Stimulated activated memory B cell treated with anti-CD40 and anti-IgM and Interleukin-4, amounts not matched to agents 10 μg/mL and 1 μg/mL and 100 μg/mL, for 72 hours (primary cell): ENCODE measurements around the gene CD2.

Experiments used
- ATAC-seq: fragments of 150-1000 bp; cut with Tn5 transposase; 2 replicates; pipeline ENCODE4 v1.10.0; 2021
- H3K27ac Mint-ChIP-seq: one replicate; pipeline ENCODE4 v1.8.0; 2022; ENCODE audit warnings: mild to moderate bottlenecking, mixed read lengths
- H3K27me3 Mint-ChIP-seq: one replicate; pipeline ENCODE4 v1.8.0; 2022; ENCODE audit warnings: mixed read lengths
- H3K36me3 Mint-ChIP-seq: one replicate; pipeline ENCODE4 v1.8.0; 2022; ENCODE audit warnings: mixed read lengths
- H3K4me1 Mint-ChIP-seq: one replicate; pipeline ENCODE4 v1.8.0; 2022; ENCODE audit warnings: mixed read lengths
- H3K4me3 Mint-ChIP-seq: one replicate; pipeline ENCODE4 v1.8.0; 2022; ENCODE audit warnings: mild to moderate bottlenecking, moderate library complexity, mixed read lengths
- H3K9me3 Mint-ChIP-seq: one replicate; pipeline ENCODE4 v1.8.0; 2022; ENCODE audit warnings: mixed read lengths

Gene CD2

GRCh38 chr1:116763116-116763786 lies 9.0 kb downstream of the CD2 start:
- H3K4me3 Mint-ChIP-seq, result no peak overlapping the region
- peaks cover 5% of the 10 kb centered on the region for H3K27me3 Mint-ChIP-seq
- no peak for ATAC-seq
- H3K9me3 Mint-ChIP-seq, result no peaks in the 10 kb centered on the region
- no peak overlapping the region for H3K27ac Mint-ChIP-seq
- no peaks in the 10 kb centered on the region for H3K36me3 Mint-ChIP-seq
- H3K4me1 Mint-ChIP-seq, result peaks cover 1% of the 10 kb centered on the region

GRCh38 chr1:116763787-116764465 lies 9.7 kb downstream of the CD2 start:
- no peaks in the 10 kb centered on the region for H3K9me3 Mint-ChIP-seq
- peak; percentile 32 for ATAC-seq

GRCh38 chr1:116764466-116764898 lies 10.3 kb downstream of the CD2 start:
- H3K27me3 Mint-ChIP-seq, result peaks cover 5% of the 10 kb centered on the region
- no peak overlapping the region for H3K4me3 Mint-ChIP-seq
- no peaks in the 10 kb centered on the region for H3K9me3 Mint-ChIP-seq
- peaks cover 14% of the 10 kb centered on the region for H3K4me1 Mint-ChIP-seq
- ATAC-seq, result no peak
- no peak overlapping the region for H3K27ac Mint-ChIP-seq
- no peaks in the 10 kb centered on the region for H3K36me3 Mint-ChIP-seq

More at GRCh38 chr1:116763787-116764465, 9.7 kb downstream of the CD2 start:
- Mint-ChIP-seq H3K27me3 (peaks cover 5% of the 10 kb centered on the region), H3K27ac (no peak overlapping the region), H3K4me3 (no peak overlapping the region), H3K36me3 (no peaks in the 10 kb centered on the region), H3K4me1 (peaks cover 8% of the 10 kb centered on the region)

GRCh38 chr1:116764906-116765862 lies 11.0 kb downstream of the CD2 start:
- no peaks in the 10 kb centered on the region for H3K9me3 Mint-ChIP-seq
- no peak for ATAC-seq
- H3K27ac Mint-ChIP-seq, result no peak overlapping the region
- no peaks in the 10 kb centered on the region for H3K36me3 Mint-ChIP-seq
- no peak overlapping the region for H3K4me3 Mint-ChIP-seq
- H3K27me3 Mint-ChIP-seq, result peaks cover 5% of the 10 kb centered on the region
- H3K4me1 Mint-ChIP-seq, result peaks cover 21% of the 10 kb centered on the region

- ATAC-seq, result no peak
- H3K9me3 Mint-ChIP-seq, result no peaks in the 10 kb centered on the region
- no peaks in the 10 kb centered on the region for H3K36me3 Mint-ChIP-seq
- no peak overlapping the region for H3K4me3 Mint-ChIP-seq
- peaks cover 21% of the 10 kb centered on the region for H3K4me1 Mint-ChIP-seq
- peaks cover 5% of the 10 kb centered on the region for H3K27me3 Mint-ChIP-seq
- H3K27ac Mint-ChIP-seq, result no peak overlapping the region
Measured at GRCh38 chr1:116765962-116766361, 11.7 kb downstream of the CD2 start.

GRCh38 chr1:116766616-116767469 lies 12.6 kb downstream of the CD2 start:
- ATAC-seq, result no peak
- Mint-ChIP-seq H3K4me3 (no peak overlapping the region), H3K4me1 (peaks cover 21% of the 10 kb centered on the region)

GRCh38 chr1:116767782-116768382 lies 13.7 kb downstream of the CD2 start:
- Mint-ChIP-seq H3K27me3 (peaks cover 5% of the 10 kb centered on the region), H3K9me3 (no peaks in the 10 kb centered on the region), H3K4me1 (peaks cover 21% of the 10 kb centered on the region), H3K27ac (no peak overlapping the region), H3K36me3 (no peaks in the 10 kb centered on the region), H3K4me3 (no peak overlapping the region)
- no peak for ATAC-seq

More at GRCh38 chr1:116766616-116767469, 12.6 kb downstream of the CD2 start:
- no peak overlapping the region for H3K27ac Mint-ChIP-seq
- peaks cover 5% of the 10 kb centered on the region for H3K27me3 Mint-ChIP-seq
- no peaks in the 10 kb centered on the region for H3K36me3 Mint-ChIP-seq
- no peaks in the 10 kb centered on the region for H3K9me3 Mint-ChIP-seq

GRCh38 chr1:116768416-116769103 lies 14.3 kb downstream of the CD2 start:
- Mint-ChIP-seq H3K36me3 (no peaks in the 10 kb centered on the region), H3K9me3 (no peaks in the 10 kb centered on the region), H3K4me3 (no peak overlapping the region), H3K27me3 (peaks cover 5% of the 10 kb centered on the region), H3K27ac (peak overlapping the region; percentile 75), H3K4me1 (peaks cover 21% of the 10 kb centered on the region)
- no peak for ATAC-seq

GRCh38 chr1:116769104-116769452 lies 14.8 kb downstream of the CD2 start:
- no peak for ATAC-seq
- Mint-ChIP-seq H3K9me3 (no peaks in the 10 kb centered on the region), H3K4me3 (no peak overlapping the region), H3K4me1 (peaks cover 21% of the 10 kb centered on the region), H3K27me3 (peaks cover 5% of the 10 kb centered on the region), H3K36me3 (no peaks in the 10 kb centered on the region), H3K27ac (peak overlapping the region; percentile 75)

GRCh38 chr1:116769561-116769977 lies 15.3 kb downstream of the CD2 start:
- H3K4me3 Mint-ChIP-seq, result no peak overlapping the region
- H3K27ac Mint-ChIP-seq, result peak overlapping the region; percentile 75

GRCh38 chr1:116769994-116770393 lies 15.8 kb downstream of the CD2 start:
- H3K4me3 Mint-ChIP-seq, result no peak overlapping the region

More at GRCh38 chr1:116769561-116769977, 15.3 kb downstream of the CD2 start:
- peaks cover 5% of the 10 kb centered on the region for H3K27me3 Mint-ChIP-seq
- no peaks in the 10 kb centered on the region for H3K36me3 Mint-ChIP-seq
- H3K9me3 Mint-ChIP-seq, result no peaks in the 10 kb centered on the region
- ATAC-seq, result peak; percentile 79
- H3K4me1 Mint-ChIP-seq, result peaks cover 21% of the 10 kb centered on the region

GRCh38 chr1:116770625-116771024 lies 16.4 kb downstream of the CD2 start:
- H3K9me3 Mint-ChIP-seq, result no peaks in the 10 kb centered on the region
- no peak for ATAC-seq
- no peak overlapping the region for H3K27ac Mint-ChIP-seq
- no peak overlapping the region for H3K4me3 Mint-ChIP-seq
- peaks cover 3% of the 10 kb centered on the region for H3K27me3 Mint-ChIP-seq
- no peaks in the 10 kb centered on the region for H3K36me3 Mint-ChIP-seq
- peaks cover 21% of the 10 kb centered on the region for H3K4me1 Mint-ChIP-seq

More at GRCh38 chr1:116769994-116770393, 15.8 kb downstream of the CD2 start:
- no peak for ATAC-seq
- no peaks in the 10 kb centered on the region for H3K36me3 Mint-ChIP-seq
- peaks cover 21% of the 10 kb centered on the region for H3K4me1 Mint-ChIP-seq
- peaks cover 5% of the 10 kb centered on the region for H3K27me3 Mint-ChIP-seq
- no peaks in the 10 kb centered on the region for H3K9me3 Mint-ChIP-seq
- H3K27ac Mint-ChIP-seq, result no peak overlapping the region

- Mint-ChIP-seq H3K27me3 (peaks cover 11% of the 10 kb centered on the region), H3K27ac (no peak overlapping the region), H3K4me1 (peaks cover 21% of the 10 kb centered on the region), H3K9me3 (no peaks in the 10 kb centered on the region), H3K36me3 (no peaks in the 10 kb centered on the region), H3K4me3 (no peak overlapping the region)
- ATAC-seq, result no peak
Measured at GRCh38 chr1:116771997-116772647, 17.9 kb downstream of the CD2 start.
